ENCODE data around the gene USHBP1.

DNA sequence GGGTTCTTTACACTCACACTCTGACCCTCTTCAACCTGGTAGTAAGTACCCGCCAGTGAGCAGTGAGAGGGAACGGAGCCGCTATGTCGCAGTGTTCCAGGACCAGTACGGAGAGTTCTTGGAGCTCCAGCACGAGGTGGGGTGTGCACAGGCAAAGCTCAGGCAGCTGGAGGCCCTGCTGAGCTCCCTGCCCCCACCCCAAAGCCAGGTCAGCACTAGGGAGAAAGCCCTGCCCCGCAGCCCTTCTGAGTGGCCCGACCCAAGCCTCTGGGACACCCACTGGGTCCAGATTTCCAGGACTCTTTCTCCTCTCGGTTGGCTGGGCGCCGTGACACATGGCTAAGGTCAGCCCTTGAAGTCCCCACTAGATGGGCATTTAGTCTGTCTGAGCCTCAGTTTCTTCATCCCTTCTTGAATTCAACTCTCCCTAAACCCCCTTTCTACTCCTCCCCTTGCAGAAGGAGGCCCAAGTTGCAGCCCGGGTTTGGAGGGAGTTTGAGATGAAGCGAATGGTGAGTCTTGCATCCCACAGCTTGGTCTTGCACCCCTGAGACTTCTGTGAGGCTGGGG is 36.7 kb downstream of the USHBP1 start:
- TF ChIP-seq, protein P1, sequence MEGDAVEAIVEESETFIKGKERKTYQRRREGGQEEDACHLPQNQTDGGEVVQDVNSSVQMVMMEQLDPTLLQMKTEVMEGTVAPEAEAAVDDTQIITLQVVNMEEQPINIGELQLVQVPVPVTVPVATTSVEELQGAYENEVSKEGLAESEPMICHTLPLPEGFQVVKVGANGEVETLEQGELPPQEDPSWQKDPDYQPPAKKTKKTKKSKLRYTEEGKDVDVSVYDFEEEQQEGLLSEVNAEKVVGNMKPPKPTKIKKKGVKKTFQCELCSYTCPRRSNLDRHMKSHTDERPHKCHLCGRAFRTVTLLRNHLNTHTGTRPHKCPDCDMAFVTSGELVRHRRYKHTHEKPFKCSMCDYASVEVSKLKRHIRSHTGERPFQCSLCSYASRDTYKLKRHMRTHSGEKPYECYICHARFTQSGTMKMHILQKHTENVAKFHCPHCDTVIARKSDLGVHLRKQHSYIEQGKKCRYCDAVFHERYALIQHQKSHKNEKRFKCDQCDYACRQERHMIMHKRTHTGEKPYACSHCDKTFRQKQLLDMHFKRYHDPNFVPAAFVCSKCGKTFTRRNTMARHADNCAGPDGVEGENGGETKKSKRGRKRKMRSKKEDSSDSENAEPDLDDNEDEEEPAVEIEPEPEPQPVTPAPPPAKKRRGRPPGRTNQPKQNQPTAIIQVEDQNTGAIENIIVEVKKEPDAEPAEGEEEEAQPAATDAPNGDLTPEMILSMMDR (IDR thresholded peaks at IDR 0.05; ENCODE audit: insufficient read depth, low read length, poor library complexity, severe bottlenecking): no peak
- TF ChIP-seq EZH2phosphoT487 (conservative IDR thresholded peaks at IDR 0.05; ENCODE audit: low read length): no peak
